ENCODE results near the gene ATP2B2. TPM values are rescaled to one million over a fixed set of nuclear protein-coding genes. Genes with fewer than 3 reads are reported as not detected.

ATP2B2 gene
- total RNA-seq, 1 donor from 2014 or later, result 0.13 TPM

DNA sequence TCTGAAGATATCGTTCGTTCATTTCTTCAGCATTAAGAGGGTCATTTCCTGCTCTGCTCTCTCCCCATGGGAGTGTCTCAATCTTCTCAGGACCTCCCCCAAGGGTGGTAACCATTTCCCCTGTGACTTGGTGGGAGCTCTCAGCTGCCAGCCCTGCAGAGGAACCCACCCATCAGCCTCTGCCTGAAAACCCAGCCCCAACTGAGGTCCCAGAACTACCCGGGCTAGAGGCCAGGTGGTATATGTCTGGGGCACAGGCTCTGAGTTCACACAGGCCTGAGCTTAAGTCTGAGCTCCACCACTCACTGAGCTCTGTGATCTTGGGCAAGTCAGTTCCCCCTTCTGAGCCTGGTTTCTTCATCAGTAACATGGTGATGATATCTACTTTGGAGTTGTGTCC lies 10.0 kb upstream of the ATP2B2 start:
- H3K9me3 Mint-ChIP-seq (ENCODE audit: unreplicated experiment), result no peaks in the 10 kb centered on the region
- no peak for TF ChIP-seq CTCF (IDR thresholded peaks at IDR 0.05)
- no peak overlapping the region for H3K27ac Mint-ChIP-seq (ENCODE audit: unreplicated experiment)
- no peak overlapping the region for H3K4me3 Mint-ChIP-seq (ENCODE audit: unreplicated experiment)
- DNase-seq (ENCODE audit: extremely low spot score, unreplicated experiment), result no peak
- H3K27me3 Mint-ChIP-seq (ENCODE audit: unreplicated experiment), result peaks cover 16% of the 10 kb centered on the region
- peaks cover 5% of the 10 kb centered on the region for H3K4me1 Mint-ChIP-seq (ENCODE audit: unreplicated experiment)
- no peaks in the 10 kb centered on the region for H3K36me3 Mint-ChIP-seq (ENCODE audit: unreplicated experiment)

- Mint-ChIP-seq H3K9me3 (ENCODE audit: unreplicated experiment) (no peaks in the 10 kb centered on the region), H3K36me3 (ENCODE audit: unreplicated experiment) (no peaks in the 10 kb centered on the region), H3K4me1 (ENCODE audit: unreplicated experiment) (peaks cover 5% of the 10 kb centered on the region), H3K27me3 (ENCODE audit: unreplicated experiment) (peaks cover 16% of the 10 kb centered on the region), H3K27ac (ENCODE audit: unreplicated experiment) (no peak overlapping the region), H3K4me3 (ENCODE audit: unreplicated experiment) (no peak overlapping the region)
- TF ChIP-seq CTCF (IDR thresholded peaks at IDR 0.05), result no peak
- no peak for DNase-seq (ENCODE audit: extremely low spot score, unreplicated experiment)
Measured at GRCh38 chr3:10514407-10515069, 9.2 kb upstream of the ATP2B2 start.

- no peaks in the 10 kb centered on the region for H3K4me1 Mint-ChIP-seq (ENCODE audit: unreplicated experiment)
- H3K4me3 Mint-ChIP-seq (ENCODE audit: unreplicated experiment), result no peak overlapping the region
- no peak overlapping the region for H3K27ac Mint-ChIP-seq (ENCODE audit: unreplicated experiment)
- no peaks in the 10 kb centered on the region for H3K9me3 Mint-ChIP-seq (ENCODE audit: unreplicated experiment)
- H3K36me3 Mint-ChIP-seq (ENCODE audit: unreplicated experiment), result no peaks in the 10 kb centered on the region
- TF ChIP-seq CTCF (IDR thresholded peaks at IDR 0.05), result no peak
- H3K27me3 Mint-ChIP-seq (ENCODE audit: unreplicated experiment), result peaks cover 23% of the 10 kb centered on the region
- no peak for DNase-seq (ENCODE audit: extremely low spot score, unreplicated experiment)
Measured at GRCh38 chr3:10513306-10513705, 7.9 kb upstream of the ATP2B2 start.

GRCh38 chr3:10512687-10513086 lies 7.3 kb upstream of the ATP2B2 start:
- no peak for TF ChIP-seq CTCF (IDR thresholded peaks at IDR 0.05)
- no peaks in the 10 kb centered on the region for H3K36me3 Mint-ChIP-seq (ENCODE audit: unreplicated experiment)
- no peak overlapping the region for H3K27ac Mint-ChIP-seq (ENCODE audit: unreplicated experiment)
- no peaks in the 10 kb centered on the region for H3K9me3 Mint-ChIP-seq (ENCODE audit: unreplicated experiment)
- no peak for DNase-seq (ENCODE audit: extremely low spot score, unreplicated experiment)
- no peaks in the 10 kb centered on the region for H3K4me1 Mint-ChIP-seq (ENCODE audit: unreplicated experiment)
- H3K4me3 Mint-ChIP-seq (ENCODE audit: unreplicated experiment), result no peak overlapping the region
- H3K27me3 Mint-ChIP-seq (ENCODE audit: unreplicated experiment), result peaks cover 25% of the 10 kb centered on the region

DNA sequence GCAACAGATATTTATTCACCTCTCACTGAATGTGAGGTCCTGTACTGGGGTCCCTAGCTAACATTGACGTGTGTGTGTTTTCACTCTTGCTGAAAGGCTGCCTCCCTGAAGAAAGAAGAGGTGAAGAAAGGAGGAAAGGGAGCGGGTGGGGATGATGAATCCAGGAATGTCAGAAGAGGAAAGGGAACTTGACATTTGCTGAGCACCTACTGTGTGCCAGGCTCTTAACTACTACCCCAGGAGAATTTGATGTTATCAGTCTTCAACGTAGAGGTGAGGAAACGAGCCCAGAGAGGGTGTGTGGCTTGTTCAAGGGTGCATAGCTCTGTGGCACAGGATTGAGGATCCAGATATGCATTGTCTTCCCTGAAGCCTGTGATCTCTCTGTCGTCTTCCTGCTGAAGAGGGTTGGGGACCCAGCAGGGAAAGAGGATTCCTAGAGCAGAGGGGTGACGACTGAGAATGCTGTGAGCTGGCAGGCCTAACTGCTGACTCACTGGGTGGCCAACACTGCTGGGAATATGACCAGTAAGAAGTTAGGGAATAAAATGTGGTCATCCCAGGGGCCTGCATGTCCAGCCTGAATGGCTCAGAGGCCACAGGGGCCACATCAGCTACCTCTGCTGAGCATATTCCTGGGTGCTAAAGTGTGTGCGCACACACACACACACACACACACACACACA lies 6.6 kb upstream of the ATP2B2 start:
- Mint-ChIP-seq H3K36me3 (ENCODE audit: unreplicated experiment) (no peaks in the 10 kb centered on the region), H3K9me3 (ENCODE audit: unreplicated experiment) (no peaks in the 10 kb centered on the region), H3K4me3 (ENCODE audit: unreplicated experiment) (no peak overlapping the region), H3K4me1 (ENCODE audit: unreplicated experiment) (no peaks in the 10 kb centered on the region), H3K27ac (ENCODE audit: unreplicated experiment) (no peak overlapping the region), H3K27me3 (ENCODE audit: unreplicated experiment) (peaks cover 22% of the 10 kb centered on the region)
- TF ChIP-seq CTCF (IDR thresholded peaks at IDR 0.05), result no peak
- no peak for DNase-seq (ENCODE audit: extremely low spot score, unreplicated experiment)
